GM12878 (cell line): ENCODE measurements around the gene CYP26C1.

Experiments used
- ATF7 ChIP-seq: fragments of 450-650 bp; IDR thresholded peaks from 2 replicates; pipeline ENCODE4 v1.6.1; 2016; ENCODE audit warnings: low read depth, mild to moderate bottlenecking
- BCL3 ChIP-seq: IDR thresholded peaks from 2 replicates; pipeline ENCODE4 v1.6.1; 2011; ENCODE audit warnings: borderline replicate concordance, low read depth, mild to moderate bottlenecking, moderate library complexity, low read length; ENCODE audit not compliant: insufficient read depth, poor library complexity, severe bottlenecking
- CTCF ChIP-seq, 3 experiments: IDR thresholded peaks in 2 of 3; conservative IDR thresholded peaks in 1 of 3; 2 replicates each; pipeline ENCODE4 v1.5.1; 2011; ENCODE audit warnings: low read depth in 3 of 3, low read length in 3 of 3, mild to moderate bottlenecking in 3 of 3, control low read depth in 2 of 3, moderate library complexity in 2 of 3, inconsistent platforms in 1 of 3, mixed read lengths in 1 of 3; ENCODE audit not compliant: control insufficient read depth in 2 of 3, insufficient read depth in 1 of 3; ENCODE audit errors: extremely low read depth in 1 of 3
- GABPA ChIP-seq: IDR thresholded peaks from 2 replicates; pipeline ENCODE4 v1.6.1; 2014; ENCODE audit warnings: antibody characterized with exemption, low read depth, mild to moderate bottlenecking, inconsistent platforms
- HCFC1 ChIP-seq: fragments of 150-350 bp; IDR thresholded peaks from 2 replicates; pipeline ENCODE4 v1.6.1; 2014; ENCODE audit warnings: low read length
- HDAC2 ChIP-seq: fragments of 200-600 bp; sonication (generic); IDR thresholded peaks from 2 replicates; pipeline ENCODE4 v1.6.1; 2017
- POLR2A ChIP-seq: IDR thresholded peaks from 2 replicates; pipeline ENCODE4 v1.6.1; 2011; ENCODE audit warnings: low read depth, mild to moderate bottlenecking, low read length
- USF1 ChIP-seq: IDR thresholded peaks from 2 replicates; pipeline ENCODE4 v1.6.1; 2011; ENCODE audit warnings: borderline replicate concordance, low read depth, mild to moderate bottlenecking, moderate library complexity, mixed read lengths, low read length; ENCODE audit not compliant: insufficient read depth; ENCODE audit errors: extremely low read length

- no peak for TF ChIP-seq USF1
- no peak for TF ChIP-seq ATF7
- TF ChIP-seq HCFC1 = no peak
- TF ChIP-seq CTCF (IDR thresholded peaks at IDR 0.05 in 2 of 3, conservative IDR thresholded peaks at IDR 0.05 in 1 of 3; ENCODE audit: control insufficient read depth in 2 of 3, extremely low read depth in 1 of 3, insufficient read depth in 1 of 3, low read depth in 3 of 3, low read length in 3 of 3) = no peak
- TF ChIP-seq HDAC2 = no peak
- no peak for TF ChIP-seq BCL3
- no peak for TF ChIP-seq POLR2A
- TF ChIP-seq GABPA = no peak
These were observed 1.3 kb downstream of the CYP26C1 start for GRCh38 chr10:93061594-93062513.
